NCI-H2107 treated with DMSO at 0.1 percent for 48 hours (cell line): ENCODE results near the gene DNAJC11.
"Not testable (repeated sequence)": the region's sequence is repeated elsewhere in the genome, so short reads cannot be mapped to it uniquely, and the experiment has no call there.

Experiments
- DNase-seq: peaks from one replicate; lab custom pipeline; 2025; ENCODE audit not compliant: unreplicated experiment; lab: John Stamatoyannopoulos, UW

DNAJC11 gene, protein sequence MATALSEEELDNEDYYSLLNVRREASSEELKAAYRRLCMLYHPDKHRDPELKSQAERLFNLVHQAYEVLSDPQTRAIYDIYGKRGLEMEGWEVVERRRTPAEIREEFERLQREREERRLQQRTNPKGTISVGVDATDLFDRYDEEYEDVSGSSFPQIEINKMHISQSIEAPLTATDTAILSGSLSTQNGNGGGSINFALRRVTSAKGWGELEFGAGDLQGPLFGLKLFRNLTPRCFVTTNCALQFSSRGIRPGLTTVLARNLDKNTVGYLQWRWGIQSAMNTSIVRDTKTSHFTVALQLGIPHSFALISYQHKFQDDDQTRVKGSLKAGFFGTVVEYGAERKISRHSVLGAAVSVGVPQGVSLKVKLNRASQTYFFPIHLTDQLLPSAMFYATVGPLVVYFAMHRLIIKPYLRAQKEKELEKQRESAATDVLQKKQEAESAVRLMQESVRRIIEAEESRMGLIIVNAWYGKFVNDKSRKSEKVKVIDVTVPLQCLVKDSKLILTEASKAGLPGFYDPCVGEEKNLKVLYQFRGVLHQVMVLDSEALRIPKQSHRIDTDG

DNA sequence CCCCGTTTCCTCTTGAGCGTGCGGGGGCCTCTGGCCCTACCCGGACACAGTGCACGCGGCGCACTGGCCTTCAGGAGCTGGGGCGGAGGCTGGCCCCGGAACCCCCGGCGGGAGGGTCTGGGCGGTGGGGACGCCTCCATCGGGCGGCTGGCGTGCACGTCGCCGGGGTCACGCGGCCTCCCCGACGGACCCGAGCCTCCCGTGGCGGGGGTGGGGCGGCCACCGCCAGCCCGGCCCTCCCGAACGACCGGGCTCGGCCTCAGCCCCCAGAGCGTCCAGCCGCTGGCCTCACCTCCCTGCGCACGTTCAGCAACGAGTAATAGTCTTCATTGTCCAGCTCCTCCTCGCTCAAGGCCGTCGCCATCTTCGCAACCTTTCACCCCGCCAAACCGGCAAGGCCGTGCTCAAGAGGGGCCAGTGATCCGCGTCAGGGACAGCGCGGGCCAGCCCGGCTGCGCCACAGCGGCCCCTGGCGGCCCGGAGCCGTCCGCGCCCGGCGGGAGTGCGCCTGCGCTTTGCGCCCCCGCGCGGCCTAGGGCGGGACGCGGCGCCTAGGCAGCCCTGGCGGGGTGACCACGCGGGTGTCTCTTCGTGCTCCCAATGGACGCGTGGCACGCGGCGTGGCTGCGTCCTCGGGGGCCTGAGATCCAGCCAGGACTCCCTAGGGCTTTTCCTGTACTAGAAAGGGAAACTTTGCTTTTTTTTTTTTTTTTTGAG lies at the start of gene DNAJC11:
DNAJC11 (minus strand) TSS at position 380 of the 717 bp plus-strand sequence; CDS start at position 364, 16 bp downstream.
- peak; percentile 1 for DNase-seq

DNA sequence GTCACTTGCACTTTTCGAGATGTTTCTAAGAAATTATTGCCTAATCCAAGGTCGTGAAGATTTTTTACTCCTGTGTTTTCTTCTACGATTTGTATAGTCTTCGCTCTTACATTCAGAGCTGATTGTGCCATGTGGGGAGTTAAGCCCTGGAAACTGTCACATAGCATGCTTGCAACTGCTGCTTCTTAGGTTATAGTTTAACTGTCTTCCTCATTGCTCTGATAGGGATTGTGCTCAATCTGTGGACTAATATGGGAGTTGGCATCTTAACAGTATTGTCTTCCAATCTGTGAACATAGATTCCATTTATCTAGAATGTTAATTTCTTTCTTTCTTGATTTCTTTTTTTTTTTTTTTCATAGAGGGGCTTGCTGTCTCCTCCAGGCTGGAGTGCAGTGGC lies 48.9 kb upstream of the DNAJC11 start:
- DNase-seq: no peak

DNA sequence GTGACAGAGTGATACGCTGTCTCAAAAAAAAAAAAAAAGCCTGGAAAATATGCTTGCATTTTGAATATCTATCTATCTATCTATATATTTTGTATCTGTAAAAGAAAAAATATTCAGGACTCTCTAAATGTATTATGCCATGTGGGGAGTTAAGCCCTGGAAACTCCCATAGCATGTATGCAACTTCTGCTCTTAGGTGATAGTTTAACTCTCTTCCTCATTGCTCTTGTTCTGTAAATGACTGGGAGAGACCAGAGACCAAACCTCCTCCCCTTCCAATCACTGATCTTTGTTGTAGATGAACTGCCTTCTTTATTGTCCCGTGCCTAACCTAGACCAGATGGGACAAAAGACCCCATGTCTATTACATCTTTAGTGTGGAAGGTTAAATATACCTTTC lies 46.1 kb upstream of the DNAJC11 start:
- DNase-seq: no peak

DNA sequence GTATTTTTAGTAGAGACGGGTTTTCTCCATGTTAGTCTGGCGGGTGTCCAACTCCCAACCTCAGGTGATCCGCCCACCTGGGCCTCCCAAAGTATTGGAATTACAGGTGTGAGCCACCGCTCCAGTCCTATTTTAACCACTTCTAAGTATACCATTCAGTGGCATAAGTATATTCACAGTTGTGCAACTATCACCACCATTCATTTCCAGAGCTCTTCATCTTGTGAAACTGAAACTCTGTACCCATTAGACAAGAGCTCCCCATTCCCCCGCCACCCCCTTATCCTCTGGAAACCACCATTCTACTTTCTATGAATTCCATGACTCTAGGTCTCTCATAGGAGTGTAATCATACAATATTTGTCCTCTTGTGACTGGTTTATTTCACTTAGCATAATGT lies 43.5 kb upstream of the DNAJC11 start:
- DNase-seq: no peak

DNA sequence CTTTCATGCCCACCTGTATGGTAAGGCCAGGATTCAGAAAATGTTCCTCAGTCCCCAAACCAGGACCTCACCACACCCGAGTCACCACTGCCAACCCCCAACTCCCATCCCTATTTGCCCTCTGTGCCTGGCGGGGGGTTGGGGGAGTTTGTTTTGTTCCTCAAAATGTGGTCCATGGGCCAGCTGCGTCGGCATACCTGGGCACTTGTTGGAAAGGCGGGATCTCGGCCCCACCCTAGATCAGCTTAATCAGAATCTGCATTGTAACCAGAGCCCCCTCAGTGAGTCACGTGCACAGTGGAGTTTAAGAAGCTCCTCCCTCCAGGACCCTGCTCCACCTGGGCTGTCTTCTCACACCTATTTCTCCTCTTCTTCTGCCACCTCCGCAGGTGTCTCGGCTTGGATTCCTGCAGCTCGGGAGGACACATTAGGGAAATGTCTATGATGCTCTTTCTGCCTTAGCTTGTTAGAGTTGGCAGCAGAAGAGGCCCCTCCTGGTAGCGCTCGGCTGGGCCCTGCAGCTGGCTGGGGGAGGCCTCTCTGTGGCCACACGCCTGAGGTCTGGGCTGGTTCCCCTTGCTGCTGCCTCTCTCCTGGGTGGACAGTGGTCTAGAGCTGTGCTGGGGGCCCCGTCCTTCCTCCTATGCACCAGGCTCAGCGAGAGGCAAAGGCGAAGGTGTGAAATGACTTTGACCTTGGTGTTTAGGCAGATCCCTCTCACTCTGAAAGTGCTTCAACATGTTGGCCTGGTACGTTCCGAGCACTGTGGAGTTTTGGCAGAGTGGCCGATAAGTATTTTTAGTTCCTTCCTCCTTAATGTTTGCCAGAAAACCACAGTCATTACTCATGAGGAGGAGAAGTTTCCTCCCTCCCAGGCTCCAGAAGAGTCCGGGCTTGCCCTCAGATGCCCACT lies 41.8 kb upstream of the DNAJC11 start:
- no peak for DNase-seq

DNA sequence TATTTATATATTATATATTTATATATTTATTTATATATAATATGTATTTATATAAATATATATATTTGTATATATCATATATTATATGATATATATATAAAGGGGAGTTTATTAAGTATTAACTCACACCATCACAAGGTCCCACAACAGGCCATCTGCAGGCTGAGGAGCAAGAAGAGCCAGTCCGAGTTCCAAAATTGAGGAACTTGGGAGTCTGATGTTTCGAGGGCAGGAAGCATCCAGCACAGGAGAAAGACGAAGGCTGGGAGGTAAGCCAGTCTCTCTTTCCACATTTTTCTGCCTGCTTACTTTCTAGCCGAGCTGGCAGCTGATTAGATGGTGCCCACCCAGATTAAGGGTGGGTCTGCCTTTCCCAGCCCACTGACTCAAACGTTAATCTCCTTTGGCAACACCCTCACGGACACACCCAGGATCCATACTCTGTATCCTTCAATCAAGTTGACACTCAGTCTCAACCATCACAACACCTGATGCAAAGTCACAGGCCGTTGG lies 41.1 kb upstream of the DNAJC11 start:
- not testable (repeated sequence) for DNase-seq

DNA sequence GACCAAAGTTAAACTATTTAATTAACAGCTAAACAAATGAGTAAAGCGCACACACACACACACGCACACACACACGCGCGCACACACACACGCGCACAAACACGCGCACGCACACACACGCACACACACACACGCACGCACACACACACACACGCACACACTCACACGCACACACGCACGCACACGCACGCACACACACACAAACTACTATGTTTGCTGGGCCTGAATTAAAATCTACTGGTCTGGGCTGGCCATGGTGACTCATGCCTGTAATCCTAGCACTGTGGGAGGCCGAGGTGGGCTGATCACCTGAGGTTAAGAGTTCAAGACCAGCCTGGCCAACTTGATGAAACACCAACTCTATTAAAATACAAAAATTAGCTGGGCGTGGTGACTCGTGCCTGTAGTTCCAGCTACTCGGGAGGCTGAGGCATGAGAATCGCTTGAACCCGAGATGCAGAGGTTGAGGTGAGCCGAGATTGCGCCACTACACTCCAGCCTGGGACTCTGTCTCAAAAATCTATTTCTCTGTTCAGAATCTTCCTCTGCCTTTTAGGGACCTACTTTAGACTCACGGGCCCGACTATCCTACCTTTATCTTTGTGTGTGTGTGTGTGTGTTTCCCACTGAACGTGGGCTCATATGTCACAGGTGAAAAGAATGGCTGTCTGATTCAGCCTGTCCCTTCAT lies 37.5 kb upstream of the DNAJC11 start:
- DNase-seq: no peak

DNA sequence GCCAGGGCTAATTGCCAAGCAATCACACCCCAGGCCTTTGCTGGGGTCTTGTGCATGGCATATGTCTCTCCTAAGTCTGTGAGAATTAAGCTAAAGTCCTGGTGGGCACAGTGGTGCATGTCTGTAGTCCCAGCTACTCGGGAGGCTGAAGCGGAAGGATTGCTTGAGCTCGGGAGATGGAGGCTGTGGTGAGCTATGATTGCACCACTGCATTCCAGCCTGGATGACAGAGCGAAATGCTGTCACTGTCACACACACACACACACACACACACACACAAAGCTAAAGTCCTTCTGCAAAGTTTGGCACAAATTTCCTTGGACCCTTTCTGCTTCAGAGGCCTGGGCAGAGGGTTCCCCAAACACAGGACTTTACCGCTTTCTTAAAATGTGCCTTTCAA lies 31.3 kb upstream of the DNAJC11 start:
- no peak for DNase-seq

DNA sequence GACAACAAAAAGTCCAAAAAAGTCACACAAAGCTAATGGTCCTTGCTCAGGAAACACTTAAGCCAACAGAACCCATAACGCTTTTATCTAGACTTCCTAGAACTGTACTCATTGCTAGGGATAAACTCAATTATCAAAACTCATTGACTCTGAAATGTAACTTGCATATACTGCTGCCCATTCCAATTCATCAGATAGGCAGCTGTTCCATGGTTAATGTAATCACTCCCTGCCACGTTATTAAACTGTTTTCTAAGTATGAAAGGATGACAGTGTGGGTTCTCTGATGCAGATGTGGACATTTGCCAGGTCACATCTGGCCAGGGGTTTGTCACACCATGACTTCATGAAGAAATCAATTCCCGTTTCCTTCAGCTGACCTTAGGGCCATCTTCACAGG lies 30.3 kb upstream of the DNAJC11 start:
- DNase-seq: no peak

DNA sequence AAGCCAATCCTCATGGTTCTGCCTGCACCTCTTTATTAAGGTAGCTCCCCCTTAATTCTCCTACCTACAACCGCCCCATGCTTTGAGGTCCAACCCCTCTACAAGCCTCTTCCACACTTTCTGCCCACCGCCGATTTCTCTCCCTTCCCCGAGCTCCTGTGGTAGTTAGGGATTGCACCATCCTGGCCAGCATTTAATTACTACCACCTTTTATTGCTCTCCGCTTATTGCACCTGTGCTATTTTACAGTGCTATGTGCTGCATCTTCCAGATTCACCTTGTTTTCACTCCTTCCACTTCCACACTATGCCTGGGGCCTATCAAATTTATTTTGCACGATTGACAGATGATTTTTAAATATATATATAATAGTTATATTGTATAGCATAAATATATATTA lies 29.3 kb upstream of the DNAJC11 start:
- DNase-seq: no peak

DNA sequence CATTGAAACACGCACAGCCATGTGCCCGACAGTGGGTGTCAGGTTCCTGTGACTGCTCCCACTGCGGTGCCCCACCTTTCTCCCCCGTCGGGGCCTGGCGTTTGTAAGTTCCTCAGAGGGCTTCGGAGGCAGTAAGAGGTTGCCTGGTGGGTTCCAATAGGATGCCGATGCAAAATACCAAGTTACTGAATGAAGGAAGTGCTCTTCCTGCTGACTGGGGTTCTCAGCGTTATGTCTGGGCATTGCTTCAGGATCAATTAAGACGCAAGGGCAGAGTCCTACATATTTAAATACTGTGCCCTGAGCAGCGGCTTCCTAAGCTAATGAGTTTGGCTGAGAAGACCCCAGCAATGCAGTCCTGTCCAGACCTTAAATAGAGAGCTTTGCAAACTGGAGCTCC lies 28.9 kb upstream of the DNAJC11 start:
- no peak for DNase-seq

DNA sequence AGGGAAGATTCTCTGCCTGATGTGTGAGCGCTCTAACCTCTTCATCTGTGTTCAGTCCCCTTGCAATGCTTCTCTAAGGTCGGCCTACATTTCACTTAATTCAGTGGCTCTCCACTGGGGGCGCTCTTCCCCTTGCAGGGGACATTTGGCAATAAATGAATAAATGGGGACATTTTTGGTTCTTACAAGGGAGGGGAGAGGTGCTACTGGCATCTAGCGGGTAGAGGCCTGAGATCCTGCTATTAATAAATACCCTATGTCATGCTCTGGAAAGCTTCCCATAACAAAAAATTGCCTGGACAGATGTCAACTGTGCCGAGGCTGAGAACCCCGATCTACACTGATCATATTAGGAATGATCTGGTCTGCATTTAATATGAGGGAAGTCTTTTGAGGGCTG lies 25.9 kb upstream of the DNAJC11 start:
- no peak for DNase-seq

DNA sequence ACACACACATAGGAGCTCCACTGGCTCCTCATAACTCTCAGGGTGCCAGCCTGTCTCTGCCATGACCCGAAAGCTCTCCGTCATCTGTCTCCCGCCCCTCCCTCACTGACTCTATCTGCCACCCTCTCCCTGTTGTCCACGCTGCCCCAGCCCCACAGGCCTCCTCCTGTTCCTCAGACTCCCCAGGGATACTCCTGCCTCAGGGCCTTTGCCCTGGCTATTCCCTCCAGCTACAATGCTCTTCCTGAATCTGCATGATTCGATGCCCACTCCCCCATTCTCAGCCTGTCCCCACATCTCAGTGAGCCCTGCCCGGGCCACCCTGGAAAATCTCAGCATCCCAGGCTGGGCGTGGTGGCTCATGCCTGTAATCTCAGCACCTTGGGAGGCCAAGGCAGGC lies 24.6 kb upstream of the DNAJC11 start:
- no peak for DNase-seq

DNA sequence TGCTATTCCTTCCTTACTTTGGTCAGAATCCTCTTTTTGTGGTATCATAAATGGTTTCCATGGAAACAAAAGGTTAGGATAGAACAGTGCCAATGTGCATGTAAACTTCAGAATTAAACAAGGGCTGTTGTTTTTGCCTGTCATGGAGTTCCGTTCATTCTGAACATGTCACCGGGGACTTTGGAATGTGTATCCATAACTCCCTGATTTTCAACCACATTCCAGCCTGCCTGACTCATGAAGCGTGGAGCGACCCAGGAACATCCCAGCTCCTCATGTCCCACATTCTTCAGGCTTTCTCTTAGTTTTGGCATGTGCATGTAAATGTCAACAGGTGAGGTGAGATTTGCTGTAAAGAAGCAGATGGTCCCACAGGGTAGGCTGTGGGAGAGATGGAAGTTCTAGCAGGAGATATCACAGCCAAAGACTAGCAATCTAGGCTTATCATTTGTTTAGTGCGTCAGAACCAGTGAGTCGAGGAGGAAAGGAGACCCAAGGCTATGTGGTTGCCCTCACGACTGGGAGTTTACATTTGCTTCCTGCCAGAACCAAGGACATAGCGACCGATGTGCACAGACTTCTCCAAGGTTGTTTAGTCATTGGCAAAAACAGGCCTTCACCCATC lies 23.0 kb upstream of the DNAJC11 start:
- no peak for DNase-seq

DNA sequence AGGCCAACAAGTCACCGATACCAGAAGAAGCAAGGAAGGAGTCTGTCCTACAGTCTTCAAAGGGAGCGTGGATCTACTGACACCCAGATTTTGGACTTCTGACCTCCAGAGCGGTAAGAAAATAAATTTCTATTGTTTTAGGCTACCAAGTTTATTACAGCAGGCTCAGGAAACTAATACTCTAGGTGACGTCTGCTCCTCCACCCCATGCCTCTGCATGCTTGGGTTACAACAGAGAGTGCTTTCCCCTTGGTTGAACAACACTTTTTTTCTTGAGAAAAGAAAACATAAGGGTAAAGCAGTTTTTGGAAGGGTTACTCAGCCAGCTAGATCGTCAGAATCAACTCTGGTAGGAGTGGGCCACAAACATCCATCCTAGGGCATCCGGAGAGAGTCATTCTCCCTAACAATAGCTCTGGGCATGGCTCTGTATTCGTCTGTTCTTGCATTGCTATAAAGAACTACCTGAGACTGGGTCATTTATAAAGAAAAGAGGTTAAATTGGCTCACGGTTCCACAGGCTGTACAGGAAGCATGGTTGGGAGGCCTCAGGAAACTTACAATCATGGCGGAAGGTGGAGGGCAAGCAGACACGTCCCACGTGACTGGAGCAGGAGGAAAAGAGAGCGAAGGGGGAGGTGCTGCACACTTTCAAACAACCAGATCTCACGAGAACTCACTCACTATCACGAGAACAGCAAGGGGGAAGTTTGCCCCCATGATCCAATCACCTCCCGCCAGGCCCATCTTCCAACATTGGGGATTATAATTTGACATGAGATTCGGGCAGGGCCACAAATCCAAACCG lies 22.2 kb upstream of the DNAJC11 start:
- DNase-seq: no peak

DNA sequence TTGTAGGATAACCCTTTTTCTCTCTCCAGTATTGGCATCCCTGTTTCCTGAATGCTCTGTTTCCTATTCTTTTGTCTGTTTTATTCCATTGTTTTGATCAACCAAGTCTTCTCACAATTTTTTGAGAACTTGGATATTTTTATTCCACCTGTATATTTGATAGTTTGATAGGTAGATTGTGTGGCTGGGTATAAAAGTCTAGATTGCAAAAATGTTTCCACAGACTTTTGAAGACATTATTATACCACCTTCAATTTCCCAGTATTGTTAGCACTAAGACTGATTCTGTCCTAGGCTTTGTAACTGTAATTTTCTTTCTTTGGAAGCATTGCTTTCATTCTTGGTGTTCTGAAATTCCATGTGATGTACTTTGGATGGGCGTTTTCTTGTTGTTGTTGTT lies 9.6 kb upstream of the DNAJC11 start:
- DNase-seq: no peak

DNA sequence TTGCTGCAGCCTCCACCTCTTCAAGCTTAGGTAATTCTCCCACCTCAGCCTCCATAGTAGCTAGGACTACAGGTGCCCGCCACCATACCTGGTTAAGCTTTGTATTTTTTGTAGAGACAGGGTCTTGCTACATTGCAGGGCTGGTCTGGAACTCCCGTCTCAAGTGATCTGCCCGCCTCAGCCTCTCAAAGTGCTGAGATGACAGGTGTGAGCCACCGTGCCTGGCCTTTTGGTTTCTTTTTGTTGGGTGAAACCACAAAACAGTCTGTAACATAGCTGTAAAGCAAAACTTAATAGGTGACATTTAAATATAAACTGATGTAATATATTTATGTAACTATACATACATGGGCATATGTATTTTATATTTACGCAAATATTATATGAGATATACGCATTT lies 3.1 kb upstream of the DNAJC11 start:
- DNase-seq: no peak

DNA sequence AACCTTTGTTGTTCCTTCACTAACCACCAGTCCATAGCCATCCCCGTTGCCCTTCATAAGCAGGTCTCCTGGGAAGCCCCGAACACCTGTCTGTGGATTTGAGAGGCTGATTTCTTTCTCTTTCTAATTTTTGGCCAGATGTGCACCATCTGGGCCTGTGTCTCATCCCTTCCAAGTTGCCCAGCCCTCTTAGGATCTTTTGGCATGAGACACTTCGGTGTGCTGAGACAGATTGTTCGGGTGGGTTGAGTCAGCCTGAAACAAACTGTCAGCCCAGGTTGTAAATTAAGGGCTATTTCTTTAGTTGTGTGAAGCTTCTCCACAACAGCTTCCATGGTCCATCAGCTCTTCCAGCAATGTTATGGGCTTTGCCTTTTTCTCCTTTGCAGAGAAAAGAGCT lies 1.4 kb upstream of the DNAJC11 start:
- DNase-seq: no peak

DNA sequence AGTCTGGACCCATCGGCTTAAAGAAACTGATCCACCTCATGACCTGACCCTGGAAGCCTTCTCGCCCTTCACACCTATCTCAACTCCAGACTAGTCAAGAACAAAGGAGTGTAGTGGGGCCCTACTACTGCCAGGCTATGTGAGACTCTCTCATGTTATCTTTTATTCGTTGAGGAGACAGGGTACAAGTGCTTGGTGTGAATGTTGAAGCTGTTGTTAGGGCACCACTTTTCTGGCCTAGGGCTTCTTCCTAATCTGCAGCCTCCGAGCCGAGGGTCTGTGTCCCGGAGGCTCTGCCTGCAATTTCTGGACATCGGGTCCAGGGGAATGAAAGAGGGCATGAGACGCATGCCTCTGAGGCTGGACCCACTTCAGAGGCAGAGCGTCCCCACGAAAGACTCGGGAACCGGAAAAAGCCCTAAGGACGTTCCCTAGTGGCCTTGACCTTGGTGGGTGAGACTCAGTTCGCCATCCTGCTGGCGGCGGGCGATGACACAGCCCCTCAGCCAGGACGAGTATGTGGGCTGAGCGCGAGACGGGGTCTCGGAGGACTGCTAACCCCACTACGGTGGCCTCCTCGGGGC lies 671 bp downstream of the DNAJC11 start:
- DNase-seq: no peak
